Forelimb muscle (tissue), 1 donor: Measurements from ENCODE around the gene TNRC18. TPM values are rescaled to one million over a fixed set of nuclear protein-coding genes. Genes with fewer than 3 reads are reported as not detected.

Experiments used
- DNase-seq: peaks from one replicate; pipeline ENCODE4 v3.0.0-alpha.2; 2013; ENCODE audit warnings: low read depth
- polyA plus RNA-seq: library from polyadenylated mRNA; unstranded; fragments of 120-200 nt; gene quantifications from one replicate; pipeline ENCODE4 v1.2.1, GENCODE V29; 2013; ENCODE audit not compliant: insufficient read length

Gene TNRC18
- polyA plus RNA-seq, 1 donor = 47.9 TPM

- DNase-seq = no peak
These were observed 16.4 kb downstream of the TNRC18 start for GRCh38 chr7:5406957-5407945.

- no peak for DNase-seq
These were observed 19.2 kb downstream of the TNRC18 start for GRCh38 chr7:5404421-5404826.

GRCh38 chr7:5403442-5403841, 20.2 kb downstream of the TNRC18 start:
- no peak for DNase-seq

- DNase-seq = no peak
These were observed 25.9 kb downstream of the TNRC18 start for GRCh38 chr7:5397736-5398135.

GRCh38 chr7:5396999-5397663, 26.5 kb downstream of the TNRC18 start:
- no peak for DNase-seq

- no peak for DNase-seq
These were observed 27.1 kb downstream of the TNRC18 start for GRCh38 chr7:5396542-5396941.

GRCh38 chr7:5395246-5395645, 28.4 kb downstream of the TNRC18 start:
- no peak for DNase-seq

GRCh38 chr7:5394264-5395105, 29.1 kb downstream of the TNRC18 start:
- no peak for DNase-seq

GRCh38 chr7:5393748-5394147, 29.9 kb downstream of the TNRC18 start:
- DNase-seq = no peak

- DNase-seq = no peak
These were observed 30.3 kb downstream of the TNRC18 start for GRCh38 chr7:5393328-5393727.

- no peak for DNase-seq
These were observed 32.7 kb downstream of the TNRC18 start for GRCh38 chr7:5390918-5391317.

GRCh38 chr7:5388905-5389433, 34.7 kb downstream of the TNRC18 start:
- DNase-seq = no peak

GRCh38 chr7:5388273-5388901, 35.2 kb downstream of the TNRC18 start:
- DNase-seq = no peak

- no peak for DNase-seq
These were observed 35.9 kb downstream of the TNRC18 start for GRCh38 chr7:5387711-5388245.

GRCh38 chr7:5384618-5385017, 39.0 kb downstream of the TNRC18 start:
- no peak for DNase-seq

GRCh38 chr7:5383314-5384098, 40.1 kb downstream of the TNRC18 start:
- no peak for DNase-seq

GRCh38 chr7:5382281-5382892, 41.2 kb downstream of the TNRC18 start:
- DNase-seq = no peak

GRCh38 chr7:5381071-5381772, 42.4 kb downstream of the TNRC18 start:
- no peak for DNase-seq
